OCI-LY1 (cell line): Measurements from ENCODE around the gene SCFD1.

ENCODE experiments used
- H2AFZ ChIP-seq: fragments of 200-600 bp; sonication (generic), shearing (Covaris generic); 2 replicates; pipeline ENCODE4 v1.6.0; 2014; ENCODE audit warnings: antibody characterized with exemption, mild to moderate bottlenecking, low read length
- H3F3A ChIP-seq: fragments of 200-600 bp; sonication (generic), shearing (Covaris generic); 2 replicates; pipeline ENCODE4 v1.6.0; 2014; ENCODE audit warnings: mild to moderate bottlenecking, antibody characterized with exemption, low read length, moderate library complexity; ENCODE audit not compliant: insufficient read depth
- H3K27ac ChIP-seq: fragments of 200-600 bp; sonication (generic); 2 replicates; pipeline ENCODE4 v1.5.1; 2014; ENCODE audit warnings: low read length, mixed run types, mild to moderate bottlenecking, low read depth; ENCODE audit not compliant: poor library complexity, severe bottlenecking
- H3K27me3 ChIP-seq: fragments of 200-600 bp; sonication (generic); 2 replicates; pipeline ENCODE4 v1.6.0; 2014; ENCODE audit warnings: antibody characterized with exemption, mild to moderate bottlenecking, low read length, moderate library complexity; ENCODE audit not compliant: insufficient read depth
- H3K36me3 ChIP-seq: fragments of 200-600 bp; sonication (generic); 2 replicates; pipeline ENCODE4 v1.6.1; 2014; ENCODE audit warnings: mild to moderate bottlenecking, antibody characterized with exemption, low read length, moderate library complexity, mixed read lengths; ENCODE audit not compliant: insufficient read depth
- H3K4me1 ChIP-seq: fragments of 200-600 bp; sonication (generic); 2 replicates; pipeline ENCODE4 v1.5.1; 2014; ENCODE audit warnings: mild to moderate bottlenecking, low read length, moderate library complexity; ENCODE audit not compliant: insufficient read depth, severe bottlenecking
- H3K4me2 ChIP-seq: fragments of 200-600 bp; sonication (generic), shearing (Covaris generic); 2 replicates; pipeline ENCODE4 v1.6.1; 2014; ENCODE audit warnings: low read length
- H3K4me3 ChIP-seq: fragments of 200-600 bp; sonication (generic); 2 replicates; pipeline ENCODE4 v1.5.1; 2014; ENCODE audit warnings: low read length, low read depth, mild to moderate bottlenecking, mixed read lengths; ENCODE audit not compliant: poor library complexity, severe bottlenecking
- H3K79me2 ChIP-seq: fragments of 200-600 bp; shearing (Covaris generic); 2 replicates; pipeline ENCODE4 v1.6.1; 2016; ENCODE audit warnings: mixed run types, low read length, mixed read lengths; ENCODE audit not compliant: insufficient read depth
- H3K9ac ChIP-seq: fragments of 200-600 bp; sonication (generic), shearing (Covaris generic); 2 replicates; pipeline ENCODE4 v1.6.1; 2014; ENCODE audit warnings: mild to moderate bottlenecking, low read length, mixed read lengths
- H3K9me2 ChIP-seq: fragments of 200-600 bp; sonication (generic), shearing (Covaris generic); 2 replicates; pipeline ENCODE4 v1.6.1; 2014; ENCODE audit warnings: low read depth, mild to moderate bottlenecking, low read length, mixed read lengths
- H3K9me3 ChIP-seq: fragments of 200-600 bp; shearing (Covaris generic); 2 replicates; pipeline ENCODE4 v1.6.1; 2014; ENCODE audit warnings: low read length, mixed read lengths
- H4K20me1 ChIP-seq: fragments of 200-600 bp; sonication (generic), shearing (Covaris generic); 2 replicates; pipeline ENCODE4 v1.6.0; 2016; ENCODE audit warnings: mild to moderate bottlenecking, low read length; ENCODE audit not compliant: insufficient read depth
- EZH2 ChIP-seq: fragments of 200-600 bp; sonication (generic), shearing (Covaris generic); IDR thresholded peaks from 2 replicates; pipeline ENCODE4 v1.8.0; 2017; ENCODE audit warnings: borderline replicate concordance, mixed run types, mild to moderate bottlenecking, antibody characterized with exemption, low read length, moderate library complexity, mixed read lengths
- TF ChIP-seq, protein P1 (sequence below): fragments of 200-600 bp; sonication (generic), shearing (Covaris generic); IDR thresholded peaks from 2 replicates; pipeline ENCODE4 v1.5.1; 2017; ENCODE audit warnings: mild to moderate bottlenecking, antibody characterized with exemption, low read length, moderate library complexity, mixed read lengths

Gene SCFD1

DNA sequence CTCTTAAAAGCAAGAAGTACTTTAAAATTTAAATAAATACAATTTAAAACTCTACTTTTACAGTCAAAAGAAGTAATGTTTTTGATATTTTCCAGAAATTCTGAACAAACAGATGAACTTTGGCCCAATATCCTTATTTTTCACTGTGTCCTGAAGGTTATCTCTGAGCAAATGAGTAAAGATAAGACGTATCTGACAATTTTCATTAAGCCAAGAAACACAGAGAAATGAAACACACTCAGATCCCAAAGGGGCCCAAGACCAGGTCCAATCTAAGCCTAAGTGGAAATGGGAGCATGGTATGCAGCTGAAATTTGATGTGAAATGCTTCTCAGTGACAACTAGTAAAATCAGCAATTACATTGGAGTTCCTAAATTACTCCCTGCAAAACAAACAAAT is 146.7 kb downstream of the SCFD1 start:
- no peaks in the 10 kb centered on the region for H3K79me2 ChIP-seq
- no peak overlapping the region for H3K4me3 ChIP-seq
- peaks cover 5% of the 10 kb centered on the region; the same call in 1 of the 2 replicates for H3K27me3 ChIP-seq

DNA sequence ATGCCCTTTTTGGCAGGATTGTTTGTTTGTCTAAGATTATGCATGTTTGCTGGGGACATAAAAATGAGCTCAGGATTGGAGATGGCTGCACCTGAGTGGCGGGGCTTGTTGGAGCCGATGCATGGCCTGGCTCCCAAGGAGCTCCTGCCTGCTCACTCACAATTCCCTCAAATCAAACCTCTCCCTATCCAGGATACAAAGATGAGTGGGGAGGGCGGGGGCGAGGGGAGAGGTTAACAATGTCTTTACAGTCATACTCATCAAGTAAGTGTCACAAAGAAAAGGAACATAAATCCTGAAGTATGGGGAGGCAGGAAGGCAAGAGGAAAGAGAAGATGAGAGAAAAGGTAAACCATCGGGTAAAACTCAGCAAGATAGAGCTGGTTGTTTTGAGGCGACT is 148.3 kb downstream of the SCFD1 start:
- H3K36me3 ChIP-seq, result no peaks in the 10 kb centered on the region
- no peak overlapping the region for H3K4me2 ChIP-seq
- H3F3A ChIP-seq, result no peaks in the 10 kb centered on the region
- TF ChIP-seq, protein P1, sequence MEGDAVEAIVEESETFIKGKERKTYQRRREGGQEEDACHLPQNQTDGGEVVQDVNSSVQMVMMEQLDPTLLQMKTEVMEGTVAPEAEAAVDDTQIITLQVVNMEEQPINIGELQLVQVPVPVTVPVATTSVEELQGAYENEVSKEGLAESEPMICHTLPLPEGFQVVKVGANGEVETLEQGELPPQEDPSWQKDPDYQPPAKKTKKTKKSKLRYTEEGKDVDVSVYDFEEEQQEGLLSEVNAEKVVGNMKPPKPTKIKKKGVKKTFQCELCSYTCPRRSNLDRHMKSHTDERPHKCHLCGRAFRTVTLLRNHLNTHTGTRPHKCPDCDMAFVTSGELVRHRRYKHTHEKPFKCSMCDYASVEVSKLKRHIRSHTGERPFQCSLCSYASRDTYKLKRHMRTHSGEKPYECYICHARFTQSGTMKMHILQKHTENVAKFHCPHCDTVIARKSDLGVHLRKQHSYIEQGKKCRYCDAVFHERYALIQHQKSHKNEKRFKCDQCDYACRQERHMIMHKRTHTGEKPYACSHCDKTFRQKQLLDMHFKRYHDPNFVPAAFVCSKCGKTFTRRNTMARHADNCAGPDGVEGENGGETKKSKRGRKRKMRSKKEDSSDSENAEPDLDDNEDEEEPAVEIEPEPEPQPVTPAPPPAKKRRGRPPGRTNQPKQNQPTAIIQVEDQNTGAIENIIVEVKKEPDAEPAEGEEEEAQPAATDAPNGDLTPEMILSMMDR, result no peak
- no peak for TF ChIP-seq EZH2
- H3K27me3 ChIP-seq, result peaks cover 5% of the 10 kb centered on the region; the same call in 1 of the 2 replicates
- H3K9me3 ChIP-seq, result no peaks in the 10 kb centered on the region
- no peak overlapping the region for H2AFZ ChIP-seq
- no peaks in the 10 kb centered on the region for H3K4me1 ChIP-seq
- peaks cover 3% of the 10 kb centered on the region; the same call in 1 of the 2 replicates for H3K9me2 ChIP-seq
- no peak overlapping the region for H3K9ac ChIP-seq
- no peaks in the 10 kb centered on the region for H4K20me1 ChIP-seq
- H3K79me2 ChIP-seq, result no peaks in the 10 kb centered on the region
- no peak overlapping the region for H3K27ac ChIP-seq
- no peak overlapping the region for H3K4me3 ChIP-seq

More for the DNA sequence above, 146.7 kb downstream of the SCFD1 start:
- no peaks in the 10 kb centered on the region for H3K36me3 ChIP-seq
- TF ChIP-seq, protein P1, result no peak
- TF ChIP-seq EZH2, result no peak
- H2AFZ ChIP-seq, result no peak overlapping the region
- no peak overlapping the region for H3K4me2 ChIP-seq
- H4K20me1 ChIP-seq, result no peaks in the 10 kb centered on the region
- no peaks in the 10 kb centered on the region for H3K4me1 ChIP-seq
- H3K9me3 ChIP-seq, result 0 out of 2 replicates have a peak, but pooled peaks cover 3% of the 10 kb centered on the region
- peaks cover 3% of the 10 kb centered on the region; the same call in 1 of the 2 replicates for H3K9me2 ChIP-seq
- no peak overlapping the region for H3K9ac ChIP-seq
- H3F3A ChIP-seq, result no peaks in the 10 kb centered on the region
- no peak overlapping the region for H3K27ac ChIP-seq

DNA sequence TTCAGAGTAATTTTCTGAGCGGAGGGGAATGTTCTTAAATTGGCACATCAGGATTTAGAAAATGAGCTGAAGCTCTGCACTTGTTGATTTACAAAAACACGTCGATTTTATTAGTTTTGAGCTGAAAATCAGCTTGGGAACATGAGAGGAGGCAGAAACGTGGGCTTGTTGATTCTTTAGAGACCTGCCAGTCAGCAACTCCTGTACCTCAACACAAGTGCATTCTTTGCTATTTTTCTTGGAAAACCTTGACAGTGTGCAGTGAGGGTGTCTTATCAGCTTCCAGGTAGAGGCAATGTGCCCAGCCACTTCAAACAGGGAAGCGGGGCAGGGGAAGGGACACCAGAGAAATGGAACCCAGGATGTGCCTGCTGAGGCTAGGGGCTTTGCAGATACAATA is 149.5 kb downstream of the SCFD1 start:
- H3K9me3 ChIP-seq, result no peaks in the 10 kb centered on the region
- no peak overlapping the region for H2AFZ ChIP-seq
- H3K4me2 ChIP-seq, result no peak overlapping the region
- H3F3A ChIP-seq, result no peaks in the 10 kb centered on the region
- no peak overlapping the region for H3K9ac ChIP-seq
- no peak overlapping the region for H3K4me3 ChIP-seq
- no peaks in the 10 kb centered on the region for H3K36me3 ChIP-seq
- H3K27ac ChIP-seq, result no peak overlapping the region
- peaks cover 5% of the 10 kb centered on the region for H3K27me3 ChIP-seq
- no peaks in the 10 kb centered on the region for H3K79me2 ChIP-seq
- no peaks in the 10 kb centered on the region for H3K4me1 ChIP-seq
- no peaks in the 10 kb centered on the region for H4K20me1 ChIP-seq
- no peak for TF ChIP-seq EZH2
- TF ChIP-seq, protein P1, result no peak
- no peaks in the 10 kb centered on the region for H3K9me2 ChIP-seq
